ENCODE results near the gene C14orf119. TPM values are rescaled to one million over a fixed set of nuclear protein-coding genes. Genes with fewer than 3 reads are reported as not detected.

Gene C14orf119
- total RNA-seq, 2 donors from 2014 or later = 40.3 to 53.4 TPM

DNA sequence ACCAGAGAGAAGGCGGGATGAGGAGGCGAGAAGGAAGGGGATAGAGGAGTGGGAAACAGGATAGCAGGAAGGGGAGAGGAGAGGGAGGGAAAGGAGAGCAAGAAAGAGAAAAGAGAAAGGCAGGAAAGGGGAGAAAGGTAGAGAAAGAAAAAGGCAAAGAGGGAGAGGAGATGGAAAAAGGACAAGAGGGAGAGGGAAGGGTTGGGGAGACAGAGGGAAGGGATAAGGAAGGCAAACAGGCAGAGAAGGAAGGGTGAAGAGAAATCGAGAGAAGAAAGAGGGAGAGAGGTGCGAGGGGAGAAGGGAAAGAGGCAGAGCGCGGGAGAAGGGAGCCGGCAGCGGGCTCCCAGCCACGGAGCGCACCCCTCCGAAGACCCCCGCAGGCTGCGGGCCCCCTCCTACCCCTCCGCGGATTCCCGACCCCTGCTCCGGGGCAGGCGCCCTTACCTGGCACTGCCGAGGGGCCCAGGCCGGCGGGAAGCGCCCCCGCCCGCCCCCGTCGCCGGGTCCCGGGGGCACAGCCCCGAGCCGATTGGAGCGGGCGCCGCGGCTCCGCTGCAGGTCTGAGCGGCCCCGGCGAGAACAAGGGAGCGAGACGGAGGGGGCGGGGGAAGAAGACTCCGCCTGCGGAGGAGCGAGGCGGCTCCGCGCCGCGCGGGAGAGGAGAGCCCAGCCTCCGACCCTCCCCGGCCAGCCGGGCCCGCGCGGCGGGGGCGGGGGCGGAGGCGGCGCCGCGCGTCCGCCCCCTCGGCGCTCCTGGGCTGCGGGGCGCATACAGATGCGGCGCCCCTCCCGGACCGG is 38.1 kb upstream of the C14orf119 start, which contains the start of gene CDH24:
TSS of gene CDH24 (minus strand) at position 565 of the 801 bp plus-strand sequence. CDS start 1,787 bp downstream, outside the sequence.
- ATAC-seq (replicated peaks) = peak; percentile 63
- H3K27ac Mint-ChIP-seq = peak within 1 kb of the TSS; percentile 32
- H3K4me3 Mint-ChIP-seq = peak within 1 kb of the TSS; percentile 74
- H3K36me3 Mint-ChIP-seq (ENCODE audit: low read depth) = peaks cover 50% of the 10 kb centered on the region
- H3K4me1 Mint-ChIP-seq = peaks cover 14% of the 10 kb centered on the region
- H3K27me3 Mint-ChIP-seq = peaks cover 8% of the 10 kb centered on the region
- no peaks in the 10 kb centered on the region for H3K9me3 Mint-ChIP-seq

DNA sequence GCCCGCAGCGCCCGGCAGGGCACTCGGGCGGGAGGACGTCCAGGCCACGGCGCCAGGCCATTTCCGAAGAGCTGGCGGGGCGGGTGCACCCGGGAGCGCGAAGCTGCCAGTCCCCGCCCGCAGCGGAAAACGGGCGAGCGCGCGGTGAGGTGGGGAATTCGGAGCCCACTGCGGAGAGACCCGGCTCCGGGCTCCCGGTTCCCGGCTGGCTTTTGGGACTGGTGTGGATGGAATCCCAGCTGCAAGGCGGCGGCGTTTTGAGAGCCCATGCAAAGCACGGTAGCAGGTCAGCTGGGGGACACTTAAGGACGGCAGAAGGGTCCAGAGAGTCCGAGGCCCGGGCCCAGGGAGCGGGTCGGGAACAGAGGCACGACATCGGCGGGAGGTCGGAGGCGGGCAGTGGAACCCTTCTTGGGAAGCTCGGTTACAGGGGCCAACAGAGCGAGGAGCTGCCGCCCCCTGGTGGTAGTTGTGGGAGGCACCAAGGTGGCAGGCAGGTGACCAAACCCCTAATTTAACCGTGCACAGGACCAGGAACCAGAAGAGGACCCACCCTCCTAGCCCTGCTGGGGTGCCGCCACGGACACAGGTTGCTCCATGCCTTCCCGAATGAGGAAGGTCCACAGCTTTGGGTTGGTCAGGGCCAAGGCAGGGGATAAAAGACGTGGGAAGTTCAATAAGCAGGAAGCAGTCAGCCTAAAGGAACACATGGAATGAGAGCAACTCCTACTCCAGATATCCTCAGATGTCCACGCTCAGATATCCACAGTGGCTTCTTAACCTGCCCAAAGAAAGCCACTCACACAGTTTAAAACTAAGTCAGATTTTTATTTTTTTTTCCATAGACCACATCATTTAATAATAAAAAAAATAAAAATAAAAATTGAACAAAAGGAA is 37.3 kb upstream of the C14orf119 start:
- Mint-ChIP-seq H3K9me3 (no peaks in the 10 kb centered on the region), H3K4me1 (peaks cover 14% of the 10 kb centered on the region), H3K4me3 (peak overlapping the region; percentile 72), H3K27ac (no peak overlapping the region), H3K27me3 (peaks cover 8% of the 10 kb centered on the region), H3K36me3 (ENCODE audit: low read depth) (peaks cover 59% of the 10 kb centered on the region)
- ATAC-seq (replicated peaks) = peak; percentile 75

GRCh38 chr14:23058654-23059504 is 36.4 kb upstream of the C14orf119 start:
- Mint-ChIP-seq H3K4me3 (no peak overlapping the region), H3K9me3 (no peaks in the 10 kb centered on the region), H3K4me1 (peaks cover 14% of the 10 kb centered on the region), H3K36me3 (ENCODE audit: low read depth) (peaks cover 67% of the 10 kb centered on the region), H3K27me3 (peaks cover 8% of the 10 kb centered on the region), H3K27ac (no peak overlapping the region)
- ATAC-seq (replicated peaks) = no peak

DNA sequence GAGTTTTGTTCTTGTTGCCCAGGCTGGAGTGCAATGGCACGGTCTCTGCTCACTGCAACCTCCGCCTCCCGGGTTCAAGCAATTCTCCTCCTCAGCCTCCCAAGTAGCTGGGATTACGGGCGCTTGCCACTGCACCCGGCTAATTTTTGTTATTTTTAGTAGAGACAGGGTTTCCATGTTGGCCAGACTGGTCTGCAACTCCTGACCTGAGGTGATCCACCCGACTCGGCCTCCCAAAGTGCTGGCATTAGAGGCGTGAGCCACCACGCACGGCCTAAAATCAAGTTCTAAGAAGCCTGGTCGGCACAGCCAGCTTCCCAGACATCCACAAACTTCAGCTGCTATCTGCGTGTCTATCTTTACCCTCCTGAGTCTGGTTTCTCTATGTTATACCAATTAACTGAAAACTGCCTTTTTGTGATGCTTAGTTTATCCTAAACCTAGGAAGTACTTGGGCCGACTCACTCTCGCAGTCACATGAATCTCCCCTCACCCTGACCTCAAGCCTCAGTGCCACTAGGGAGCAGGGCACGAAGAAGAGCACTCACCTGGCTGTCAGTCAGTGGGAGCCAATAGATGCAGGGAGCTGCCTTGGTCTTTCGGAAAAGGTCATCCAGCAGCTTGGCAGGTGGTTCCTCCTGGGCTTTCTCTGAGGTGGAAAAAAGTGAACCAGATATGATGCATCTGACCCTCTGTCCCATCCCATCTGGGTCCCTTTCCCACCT is 34.6 kb upstream of the C14orf119 start:
- ATAC-seq (replicated peaks) = no peak
- peaks cover 14% of the 10 kb centered on the region for H3K4me1 Mint-ChIP-seq
- H3K9me3 Mint-ChIP-seq = no peaks in the 10 kb centered on the region
- H3K27ac Mint-ChIP-seq = no peak overlapping the region
- H3K27me3 Mint-ChIP-seq = peaks cover 8% of the 10 kb centered on the region
- peaks cover 86% of the 10 kb centered on the region for H3K36me3 Mint-ChIP-seq (ENCODE audit: low read depth)
- no peak overlapping the region for H3K4me3 Mint-ChIP-seq

GRCh38 chr14:23062002-23062401 is 33.3 kb upstream of the C14orf119 start:
- Mint-ChIP-seq H3K4me1 (peaks cover 5% of the 10 kb centered on the region), H3K4me3 (no peak overlapping the region), H3K27me3 (peaks cover under 1% of the 10 kb centered on the region), H3K27ac (no peak overlapping the region), H3K36me3 (ENCODE audit: low read depth) (peaks cover 92% of the 10 kb centered on the region), H3K9me3 (no peaks in the 10 kb centered on the region)
- no peak for ATAC-seq (replicated peaks)

DNA sequence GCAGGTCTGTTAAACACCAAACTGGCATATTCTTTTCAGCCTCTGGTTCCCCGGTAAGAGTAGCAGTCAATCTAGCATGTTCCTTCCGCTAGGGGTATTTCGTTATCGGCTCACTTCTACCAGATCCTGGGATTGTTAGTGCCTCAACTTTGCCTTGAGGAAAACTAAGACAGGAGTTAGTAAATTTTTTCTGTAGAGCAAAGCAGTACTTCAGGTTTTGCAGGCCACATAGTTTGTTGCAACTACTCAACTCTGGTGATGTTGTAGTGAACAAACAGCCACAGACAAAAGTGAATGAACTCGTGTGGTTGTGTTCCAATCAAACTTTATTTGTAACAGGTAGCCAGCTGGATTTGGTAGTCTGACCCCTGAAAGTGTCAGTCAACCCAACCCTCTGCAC is 31.7 kb upstream of the C14orf119 start:
- no peak overlapping the region for H3K27ac Mint-ChIP-seq
- H3K4me3 Mint-ChIP-seq = no peak overlapping the region
- ATAC-seq (replicated peaks) = no peak

DNA sequence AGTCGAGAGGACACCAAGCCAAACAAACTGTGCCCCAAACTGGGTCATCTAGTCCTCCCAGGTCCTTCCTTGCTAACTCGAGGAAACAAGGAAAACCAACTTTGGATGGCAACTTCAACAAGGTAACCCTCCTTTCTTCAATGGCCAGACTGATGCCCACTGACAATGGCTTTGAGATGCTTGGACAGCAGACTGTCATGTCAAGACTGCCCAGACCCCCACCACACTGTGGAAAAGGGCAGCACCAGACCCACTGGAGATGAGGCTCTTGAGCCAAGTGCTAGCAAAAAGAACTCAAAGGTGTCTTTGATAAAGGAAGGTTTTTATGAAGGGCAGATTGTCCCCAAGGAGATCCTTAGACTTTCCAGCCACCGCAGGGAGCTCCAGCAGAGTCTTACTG is 28.9 kb upstream of the C14orf119 start:
- H3K4me1 Mint-ChIP-seq = peaks cover 23% of the 10 kb centered on the region
- H3K36me3 Mint-ChIP-seq (ENCODE audit: low read depth) = peaks cover 100% of the 10 kb centered on the region
- H3K27ac Mint-ChIP-seq = no peak overlapping the region
- no peak for ATAC-seq (replicated peaks)
- no peaks in the 10 kb centered on the region for H3K27me3 Mint-ChIP-seq
- no peak overlapping the region for H3K4me3 Mint-ChIP-seq
- H3K9me3 Mint-ChIP-seq = no peaks in the 10 kb centered on the region

More for the DNA sequence above, 31.7 kb upstream of the C14orf119 start:
- Mint-ChIP-seq H3K36me3 (ENCODE audit: low read depth) (peaks cover 100% of the 10 kb centered on the region), H3K27me3 (no peaks in the 10 kb centered on the region), H3K4me1 (peaks cover 9% of the 10 kb centered on the region), H3K9me3 (no peaks in the 10 kb centered on the region)

- H3K4me3 Mint-ChIP-seq = no peak overlapping the region
- peaks cover 30% of the 10 kb centered on the region for H3K4me1 Mint-ChIP-seq
- H3K27me3 Mint-ChIP-seq = no peaks in the 10 kb centered on the region
- H3K9me3 Mint-ChIP-seq = no peaks in the 10 kb centered on the region
- H3K27ac Mint-ChIP-seq = no peak overlapping the region
- ATAC-seq (replicated peaks) = no peak
- H3K36me3 Mint-ChIP-seq (ENCODE audit: low read depth) = peaks cover 100% of the 10 kb centered on the region
Measured at GRCh38 chr14:23066855-23067744, 28.2 kb upstream of the C14orf119 start.

- no peak for ATAC-seq (replicated peaks)
- Mint-ChIP-seq H3K4me1 (peaks cover 32% of the 10 kb centered on the region), H3K9me3 (no peaks in the 10 kb centered on the region), H3K27ac (peak overlapping the region; percentile 75), H3K27me3 (no peaks in the 10 kb centered on the region), H3K4me3 (peak overlapping the region; percentile 92), H3K36me3 (ENCODE audit: low read depth) (peaks cover 100% of the 10 kb centered on the region)
Measured at GRCh38 chr14:23067847-23068788, 27.2 kb upstream of the C14orf119 start.

- peaks cover 100% of the 10 kb centered on the region for H3K36me3 Mint-ChIP-seq (ENCODE audit: low read depth)
- H3K4me1 Mint-ChIP-seq = peaks cover 32% of the 10 kb centered on the region
- H3K27ac Mint-ChIP-seq = peak overlapping the region; percentile 75
- H3K27me3 Mint-ChIP-seq = no peaks in the 10 kb centered on the region
- ATAC-seq (replicated peaks) = peak; percentile 75
- peak overlapping the region; percentile 92 for H3K4me3 Mint-ChIP-seq
- no peaks in the 10 kb centered on the region for H3K9me3 Mint-ChIP-seq
Measured at GRCh38 chr14:23068789-23069412, 26.4 kb upstream of the C14orf119 start.

- Mint-ChIP-seq H3K4me1 (peaks cover 32% of the 10 kb centered on the region), H3K27ac (no peak overlapping the region), H3K9me3 (no peaks in the 10 kb centered on the region), H3K36me3 (ENCODE audit: low read depth) (peaks cover 100% of the 10 kb centered on the region), H3K4me3 (peak overlapping the region; percentile 92), H3K27me3 (no peaks in the 10 kb centered on the region)
- ATAC-seq (replicated peaks) = no peak
Measured at GRCh38 chr14:23069413-23069806, 25.9 kb upstream of the C14orf119 start.
